Liver (tissue), 9 donors: Measurements from ENCODE around the gene TMEM108. TPM values are rescaled to one million over a fixed set of nuclear protein-coding genes. Genes with fewer than 3 reads are reported as not detected.

Experiments used
- DNase-seq: peaks from one replicate; pipeline ENCODE4 v3.0.0-alpha.2; 2017; ENCODE audit warnings: low spot score
- H3K27ac ChIP-seq, 2 donors: one replicate each; pipeline ENCODE4 v1.7.0; 2013; ENCODE audit warnings: inconsistent platforms in 2 of 2, low read length in 2 of 2, control low read depth in 1 of 2, low read depth in 1 of 2, mild to moderate bottlenecking in 1 of 2
- H3K27me3 ChIP-seq, 4 donors: one replicate each; pipeline versions ENCODE4 v1.6.1 to v1.7.0; 2013; ENCODE audit warnings: low read length in 3 of 4, inconsistent platforms in 1 of 4, mild to moderate bottlenecking in 1 of 4, moderate library complexity in 1 of 4; ENCODE audit not compliant: control insufficient read depth in 4 of 4, insufficient read depth in 4 of 4
- H3K36me3 ChIP-seq, 4 donors: one replicate each; pipeline versions ENCODE4 v1.6.1 to v1.7.0; 2013; ENCODE audit warnings: low read length in 3 of 4, mild to moderate bottlenecking in 3 of 4, low read depth in 1 of 4, moderate library complexity in 1 of 4; ENCODE audit not compliant: control insufficient read depth in 4 of 4, insufficient read depth in 3 of 4
- H3K4me1 ChIP-seq, 4 donors: one replicate each; pipeline versions ENCODE4 v1.6.1 to v1.7.0; 2013; ENCODE audit warnings: low read length in 3 of 4, mild to moderate bottlenecking in 3 of 4, moderate library complexity in 1 of 4; ENCODE audit not compliant: control insufficient read depth in 4 of 4, insufficient read depth in 4 of 4
- H3K4me3 ChIP-seq, 3 donors: one replicate each; pipeline versions ENCODE4 v1.6.1 to v1.7.0; 2013; ENCODE audit warnings: low read length in 3 of 3, control low read depth in 1 of 3, low read depth in 1 of 3, mild to moderate bottlenecking in 1 of 3
- H3K9ac ChIP-seq, 2 donors: one replicate each; pipeline ENCODE4 v1.7.0; 2013; ENCODE audit warnings: low read length in 2 of 2, mild to moderate bottlenecking in 2 of 2, moderate library complexity in 2 of 2, control low read depth in 1 of 2, low read depth in 1 of 2
- H3K9me3 ChIP-seq, 4 donors: one replicate each; pipeline versions ENCODE4 v1.6.1 to v1.7.0; 2013; ENCODE audit warnings: low read length in 3 of 4; ENCODE audit not compliant: control insufficient read depth in 4 of 4
- ATF3 ChIP-seq: IDR thresholded peaks from 2 replicates; pipeline ENCODE4 v1.6.1; 2016; ENCODE audit warnings: antibody characterized with exemption
- CTCF ChIP-seq: fragments of 150-350 bp; IDR thresholded peaks from 2 replicates; pipeline ENCODE4 v1.5.1; 2017; ENCODE audit warnings: improper control_type of control experiment, low read depth, low read length; ENCODE audit not compliant: missing input control
- EGR1 ChIP-seq, 2 donors: IDR thresholded peaks; 2 replicates each; pipeline ENCODE4 v1.6.1; 2016 to 2018; ENCODE audit warnings: antibody characterized with exemption in 2 of 2, low read depth in 2 of 2
- FOXA1 ChIP-seq: IDR thresholded peaks from 2 replicates; pipeline ENCODE4 v1.6.1; 2016; ENCODE audit warnings: antibody characterized with exemption
- FOXA2 ChIP-seq: IDR thresholded peaks from 2 replicates; pipeline ENCODE4 v1.6.1; 2016; ENCODE audit warnings: antibody characterized with exemption
- GABPA ChIP-seq, 2 donors: IDR thresholded peaks in 1 of 2; conservative IDR thresholded peaks in 1 of 2; 2 replicates each; pipeline ENCODE4 v1.6.1; 2016; ENCODE audit warnings: antibody characterized with exemption in 2 of 2, mild to moderate bottlenecking in 1 of 2, moderate library complexity in 1 of 2
- HNF4A ChIP-seq, 2 donors: conservative IDR thresholded peaks; 2 replicates each; pipeline ENCODE4 v1.6.1; 2016; ENCODE audit warnings: antibody characterized with exemption in 2 of 2, mild to moderate bottlenecking in 2 of 2
- HNF4G ChIP-seq: IDR thresholded peaks from 2 replicates; pipeline ENCODE4 v1.6.1; 2016; ENCODE audit warnings: antibody characterized with exemption
- JUND ChIP-seq, 2 donors: IDR thresholded peaks; 2 replicates each; pipeline ENCODE4 v1.6.1; 2016; ENCODE audit warnings: antibody characterized with exemption in 2 of 2
- MAX ChIP-seq: IDR thresholded peaks from 2 replicates; pipeline ENCODE4 v1.6.1; 2016; ENCODE audit warnings: antibody characterized with exemption
- NR2F2 ChIP-seq: IDR thresholded peaks from 2 replicates; pipeline ENCODE4 v1.6.1; 2016; ENCODE audit warnings: antibody characterized with exemption
- RAD21 ChIP-seq, 2 donors: IDR thresholded peaks; 2 replicates each; pipeline ENCODE4 v1.6.1; 2016; ENCODE audit warnings: antibody characterized with exemption in 2 of 2, mild to moderate bottlenecking in 2 of 2
- REST ChIP-seq: IDR thresholded peaks from 2 replicates; pipeline ENCODE4 v1.6.1; 2016; ENCODE audit warnings: antibody characterized with exemption, mild to moderate bottlenecking
- RXRA ChIP-seq, 2 donors: IDR thresholded peaks; 2 replicates each; pipeline ENCODE4 v1.6.1; 2017 to 2018; ENCODE audit warnings: antibody characterized with exemption in 2 of 2, mild to moderate bottlenecking in 1 of 2
- SP1 ChIP-seq: IDR thresholded peaks from 2 replicates; pipeline ENCODE4 v1.6.1; 2018; ENCODE audit warnings: antibody characterized with exemption, mild to moderate bottlenecking
- TAF1 ChIP-seq: conservative IDR thresholded peaks from 2 replicates; pipeline ENCODE4 v1.6.1; 2016; ENCODE audit warnings: antibody characterized with exemption, mild to moderate bottlenecking
- YY1 ChIP-seq: IDR thresholded peaks from 2 replicates; pipeline ENCODE4 v1.6.1; 2016; ENCODE audit warnings: antibody characterized with exemption, mild to moderate bottlenecking
- ZBTB33 ChIP-seq: IDR thresholded peaks from 2 replicates; pipeline ENCODE4 v1.6.1; 2016; ENCODE audit warnings: antibody characterized with exemption
- WGBS: extraction: QIAGEN DNeasy Blood & Tissue Kit; methylation state at CpG from one replicate; pipeline ENCODE4 v1.1.7; 2013; 5-methylcytosine and 5-hydroxymethylcytosine counted together
- polyA plus RNA-seq, 2 donors: library from polyadenylated mRNA; stranded (reverse) in 1 of 2; unstranded in 1 of 2; fragments of 200-250 nt in 1 of 2; fragments of >200 nt in 1 of 2; fragmentation: Nextera tagmentation in 1 of 2; extraction: Ambion mirVana in 1 of 2; gene quantifications; one replicate each; pipeline versions ENCODE4 v1.2.1 to v1.2.3, GENCODE V29; 2013 to 2015
- total RNA-seq, 2 donors: library from RNA; depleted of rRNA; stranded (reverse); fragments of >200 nt; gene quantifications; one replicate each; pipeline ENCODE4 v1.2.3, GENCODE V29; 2014
- donor health status: healthy.
- donor health status: healthy.
- donor health status: healthy.
- donor health status: healthy.
- donor health status: healthy.

TMEM108 gene
- total and polyA plus RNA-seq, 4 donors, result 0.05 to 0.10 TPM; not detected in 2

- H3K4me1 ChIP-seq, result no peaks in the 10 kb centered on the region
- no peak overlapping the region for H3K9ac ChIP-seq
- no peak overlapping the region for H3K4me3 ChIP-seq
- H3K9me3 ChIP-seq, result peaks cover 0 to 3% (median 0%) of the 10 kb centered on the region in 4 donors
- no peak for DNase-seq
- no peaks in the 10 kb centered on the region for H3K36me3 ChIP-seq
- TF ChIP-seq RXRA (IDR thresholded peaks at IDR 0.05), result no peak
- TF ChIP-seq GABPA (IDR thresholded peaks at IDR 0.05 in 1 of 2, conservative IDR thresholded peaks at IDR 0.05 in 1 of 2), result no peak
- TF ChIP-seq SP1, result no peak
- no peak for TF ChIP-seq YY1
- no peak for TF ChIP-seq FOXA2
- no peak for TF ChIP-seq JUND (IDR thresholded peaks at IDR 0.05)
- TF ChIP-seq TAF1, result no peak
- no peak for TF ChIP-seq EGR1 (IDR thresholded peaks at IDR 0.05; ENCODE audit: low read depth in 2 of 2)
- TF ChIP-seq RAD21 (IDR thresholded peaks at IDR 0.05), result no peak
- no peak for TF ChIP-seq MAX
- TF ChIP-seq ZBTB33, result no peak
- TF ChIP-seq CTCF, result no peak
- no peak for TF ChIP-seq HNF4A (conservative IDR thresholded peaks at IDR 0.05)
- no peak for TF ChIP-seq NR2F2
- TF ChIP-seq ATF3, result no peak
- TF ChIP-seq HNF4G, result no peak
- TF ChIP-seq REST, result no peak
- no peak for TF ChIP-seq FOXA1
- 96% methylated on average over 1 of the region's 1 CpG for WGBS
- H3K27ac ChIP-seq, result no peak overlapping the region
- H3K27me3 ChIP-seq, result no peaks in the 10 kb centered on the region
These were observed 207.9 kb downstream of the TMEM108 start for GRCh38 chr3:133246119-133246518.

GRCh38 chr3:133246773-133247172 is 208.6 kb downstream of the TMEM108 start:
- Histone ChIP-seq H3K9me3 (no peaks in the 10 kb centered on the region), H3K4me3 (no peak overlapping the region), H3K27ac (no peak overlapping the region), H3K9ac (no peak overlapping the region), H3K27me3 (no peaks in the 10 kb centered on the region), H3K36me3 (no peaks in the 10 kb centered on the region), H3K4me1 (no peaks in the 10 kb centered on the region)
- no peak for DNase-seq
- TF ChIP-seq RXRA (IDR thresholded peaks at IDR 0.05), result no peak
- no peak for TF ChIP-seq CTCF
- TF ChIP-seq ATF3, result no peak
